ENCODE measurements around the gene FZD10.

Gene FZD10

DNA sequence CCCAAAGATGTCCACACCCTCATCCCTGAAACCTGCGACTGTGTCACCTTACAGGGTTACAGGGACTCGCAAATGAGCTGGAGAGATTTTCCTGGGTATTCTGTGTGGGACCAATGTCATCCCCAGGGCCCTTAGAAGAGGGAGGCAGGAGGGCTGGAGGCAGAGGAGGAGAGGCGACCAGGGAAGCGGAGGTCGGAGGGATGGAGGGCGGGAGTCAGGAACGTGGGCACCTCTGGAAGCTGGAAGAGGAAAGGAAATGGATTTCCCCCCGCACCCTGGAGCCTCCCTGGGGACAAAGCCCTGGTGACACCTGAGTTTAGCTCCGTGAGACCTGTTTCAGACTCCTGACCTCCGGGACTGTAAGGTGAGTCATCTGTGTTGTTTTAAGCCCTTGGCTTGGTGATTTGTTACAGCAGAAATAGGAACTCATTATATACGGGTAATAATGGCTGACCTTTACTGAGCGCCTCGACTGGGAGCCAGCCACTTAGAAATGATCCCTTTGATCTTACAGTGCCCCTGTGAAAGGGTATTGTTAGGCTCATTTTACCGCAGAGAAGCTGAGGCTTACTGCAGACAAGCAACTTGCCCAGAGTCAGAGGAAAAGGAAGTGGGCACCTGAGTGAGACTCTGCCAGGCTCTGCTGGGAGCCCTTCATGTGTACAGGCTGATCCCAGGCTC is 29.3 kb upstream of the FZD10 start:
- DNase-seq, result no peak

- no peak for DNase-seq
Observed at GRCh38 chr12:130133851-130134562, 28.3 kb upstream of the FZD10 start.

DNA sequence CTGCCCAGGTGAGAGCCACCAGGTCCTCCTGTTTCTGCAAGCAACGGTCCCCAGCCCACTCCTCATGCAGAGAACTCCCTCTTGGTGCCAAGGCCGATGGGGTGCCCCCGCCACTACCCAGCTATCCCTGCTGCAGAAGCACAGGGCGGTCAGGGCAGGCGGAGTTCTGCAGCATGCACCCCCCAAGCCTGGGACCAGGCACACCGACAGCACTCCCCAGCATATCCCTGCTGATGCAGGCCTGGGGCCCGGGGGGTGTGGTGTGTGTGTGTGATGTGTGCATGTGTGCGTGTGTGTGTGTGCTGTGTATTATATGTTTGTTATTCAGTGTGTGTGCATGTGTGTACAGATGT is 27.7 kb upstream of the FZD10 start:
- no peak for DNase-seq

GRCh38 chr12:130136509-130137039 is 25.7 kb upstream of the FZD10 start:
- no peak for DNase-seq

- DNase-seq, result no peak
Observed at GRCh38 chr12:130137040-130138018, 24.9 kb upstream of the FZD10 start.

DNA sequence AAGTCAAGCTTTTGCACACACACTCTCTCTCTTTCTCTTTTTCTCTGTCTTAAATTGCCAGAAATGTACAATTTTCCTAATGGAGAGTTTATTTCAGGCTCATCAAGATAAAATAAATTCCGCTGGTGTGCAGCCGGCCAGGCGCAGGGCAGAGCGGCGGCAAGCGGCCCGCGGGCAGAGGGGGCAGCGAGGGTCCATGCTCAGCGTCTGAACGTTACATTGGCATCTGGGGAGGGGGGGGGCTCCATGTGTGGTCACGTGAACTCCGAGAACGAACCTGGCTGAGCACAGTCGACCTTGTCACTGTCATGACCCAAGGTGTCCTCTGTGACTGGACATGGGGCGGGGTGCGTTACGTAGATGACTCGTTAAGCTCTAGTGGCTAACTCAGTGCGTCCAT is 23.8 kb upstream of the FZD10 start:
- no peak for DNase-seq

GRCh38 chr12:130139567-130140421 is 22.5 kb upstream of the FZD10 start:
- no peak for DNase-seq

- DNase-seq, result no peak
Observed at GRCh38 chr12:130141105-130141504, 21.2 kb upstream of the FZD10 start.

GRCh38 chr12:130141901-130142683 is 20.2 kb upstream of the FZD10 start:
- no peak for DNase-seq

GRCh38 chr12:130142736-130143135 is 19.5 kb upstream of the FZD10 start:
- no peak for DNase-seq

- no peak for DNase-seq
Observed at GRCh38 chr12:130143136-130143535, 19.1 kb upstream of the FZD10 start.

DNA sequence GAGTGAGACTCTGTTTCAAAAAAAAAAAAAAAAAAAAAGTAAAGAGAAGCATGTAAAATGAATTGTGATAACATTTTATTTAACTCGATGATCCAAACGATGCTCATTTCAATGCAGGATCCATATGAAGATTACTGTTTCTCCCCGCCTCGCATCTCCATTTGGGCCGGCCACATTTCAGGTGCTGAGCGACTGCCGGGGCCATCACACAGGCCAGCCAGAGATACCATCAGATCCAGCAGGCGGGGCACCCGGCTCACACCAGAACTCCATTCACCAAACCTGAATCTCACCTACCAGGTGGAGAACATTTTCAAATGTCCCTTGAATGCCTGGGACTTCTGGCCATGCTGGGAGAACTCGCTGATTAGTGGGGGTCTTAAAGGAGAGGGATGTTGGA is 18.0 kb upstream of the FZD10 start:
- no peak for DNase-seq

GRCh38 chr12:130145731-130146130 is 16.5 kb upstream of the FZD10 start:
- no peak for DNase-seq

GRCh38 chr12:130146176-130146931 is 15.9 kb upstream of the FZD10 start:
- no peak for DNase-seq

GRCh38 chr12:130147875-130148596 is 14.2 kb upstream of the FZD10 start:
- DNase-seq, result no peak

DNA sequence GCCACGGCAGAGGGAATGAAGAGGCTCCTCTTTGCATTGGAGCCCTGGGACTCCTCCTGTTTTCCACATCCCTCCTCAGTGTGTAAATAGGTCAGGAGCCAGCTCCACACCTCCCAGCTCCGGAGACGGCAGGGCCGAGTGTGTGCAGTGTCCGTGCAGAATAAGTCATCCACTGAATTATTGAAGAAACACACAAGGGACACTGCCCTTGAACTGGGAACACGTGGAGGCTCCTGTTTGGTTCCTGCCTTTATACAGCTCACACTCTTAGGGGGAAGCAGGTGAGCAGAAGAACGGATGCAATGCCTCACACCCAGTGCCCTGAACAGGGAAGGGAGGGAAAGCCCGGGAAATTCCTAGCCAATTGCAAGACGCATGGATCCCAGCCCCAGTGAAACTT is 10.4 kb upstream of the FZD10 start:
- no peak for DNase-seq

DNA sequence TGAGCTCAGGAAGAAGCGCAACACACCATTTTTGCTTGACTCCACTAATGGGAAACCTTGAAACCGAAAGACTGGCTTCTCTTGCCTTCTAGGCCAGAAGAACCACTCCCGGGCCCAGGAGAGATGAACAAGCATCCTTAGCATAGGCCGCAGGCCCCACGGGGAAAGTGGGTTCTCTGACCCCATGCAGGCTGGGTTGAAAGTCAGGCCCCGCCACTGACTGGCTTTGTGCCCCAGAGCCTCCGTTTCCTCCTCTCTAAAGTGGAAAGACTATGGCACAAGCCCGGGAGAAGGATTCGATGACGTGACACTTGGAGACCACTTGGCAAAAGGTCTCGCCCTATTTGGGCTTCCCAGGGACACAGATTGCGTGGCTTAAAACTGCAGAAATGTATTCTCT is 9.9 kb upstream of the FZD10 start:
- DNase-seq, result no peak

GRCh38 chr12:130153803-130154202 is 8.5 kb upstream of the FZD10 start:
- no peak for DNase-seq

DNA sequence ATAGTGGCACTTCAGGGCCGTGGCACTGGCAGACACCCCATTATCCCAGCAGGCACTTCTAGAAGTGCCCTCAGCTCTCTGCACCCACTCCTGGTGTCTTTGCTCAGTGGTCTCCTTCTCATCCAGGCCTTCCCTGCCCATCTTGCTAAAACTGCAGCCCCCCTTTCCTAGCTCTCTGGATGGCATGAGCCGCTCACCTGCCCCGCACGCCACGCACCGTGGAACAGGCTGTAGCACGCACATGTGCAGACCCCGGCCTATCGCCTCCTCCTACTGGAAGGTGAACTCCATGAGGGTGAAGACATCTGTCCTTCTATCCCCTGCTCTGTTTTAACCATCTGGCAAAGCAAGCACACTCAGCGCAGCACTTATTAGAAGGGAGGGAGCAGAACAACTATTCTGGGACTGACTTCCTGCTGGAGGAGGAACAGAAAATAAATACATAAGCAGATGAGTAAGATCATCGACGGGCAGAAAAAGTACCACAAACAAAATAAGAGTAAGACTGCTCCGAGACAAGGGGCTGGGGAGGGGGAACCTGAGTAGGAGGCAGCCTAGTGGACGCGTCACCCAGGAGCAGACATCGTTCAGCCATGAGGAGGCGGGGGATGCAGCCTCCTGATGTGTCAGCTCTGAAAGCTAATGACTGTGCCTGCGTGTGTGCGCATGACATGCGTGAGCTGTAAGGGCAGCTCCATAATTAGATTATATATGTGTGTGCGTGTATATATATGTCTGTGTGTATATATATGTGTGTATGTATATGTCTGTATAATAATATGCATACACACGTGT is 7.8 kb upstream of the FZD10 start:
- no peak for DNase-seq

Measured in inflammatory macrophage treated with lipopolysaccharide for 1 hour (primary cell).